ENCODE results near the gene CHMP6.

DNA sequence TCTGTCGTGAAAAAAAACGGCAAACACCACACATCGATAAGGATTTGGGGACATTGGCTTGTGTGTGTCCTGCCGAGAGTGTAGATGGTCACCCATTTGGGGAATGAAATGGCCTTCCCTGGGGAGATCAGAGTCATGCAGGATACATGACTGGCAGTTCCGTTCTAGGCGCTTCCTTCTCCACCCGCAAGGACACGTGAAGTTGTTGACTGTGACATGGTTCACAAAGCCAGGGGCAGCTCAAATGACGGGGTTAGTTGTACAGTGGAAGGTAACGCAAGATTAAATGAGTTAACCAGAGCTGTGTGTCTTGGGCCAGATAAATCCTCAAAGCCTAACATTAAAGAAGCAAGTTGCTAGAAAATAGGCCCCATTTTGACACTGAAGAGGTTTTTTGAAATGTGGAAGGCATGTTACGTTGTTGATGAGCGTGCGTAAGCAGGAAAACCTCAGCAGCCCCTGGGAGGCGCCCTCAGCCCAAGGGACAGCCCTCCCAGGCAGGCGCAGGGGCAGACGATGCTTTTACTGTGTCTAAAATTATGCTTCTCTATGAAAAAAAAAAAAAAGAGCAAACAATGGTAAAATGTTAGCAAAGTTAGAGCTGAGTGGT is 35.9 kb upstream of the CHMP6 start:
- no peak for TF ChIP-seq CTCF (IDR thresholded peaks at IDR 0.05)
- no peak for TF ChIP-seq POLR2A (IDR thresholded peaks at IDR 0.05)
- no peak for TF ChIP-seq EP300 (IDR thresholded peaks at IDR 0.05)

All from tibial nerve (tissue), 4 donors.